ENCODE results near the gene SCRN2. TPM values are rescaled to one million over a fixed set of nuclear protein-coding genes. Genes with fewer than 3 reads are reported as not detected.

The SCRN2 gene
- total RNA-seq, 1 donor from 2014 or later: 25.4 TPM

DNA sequence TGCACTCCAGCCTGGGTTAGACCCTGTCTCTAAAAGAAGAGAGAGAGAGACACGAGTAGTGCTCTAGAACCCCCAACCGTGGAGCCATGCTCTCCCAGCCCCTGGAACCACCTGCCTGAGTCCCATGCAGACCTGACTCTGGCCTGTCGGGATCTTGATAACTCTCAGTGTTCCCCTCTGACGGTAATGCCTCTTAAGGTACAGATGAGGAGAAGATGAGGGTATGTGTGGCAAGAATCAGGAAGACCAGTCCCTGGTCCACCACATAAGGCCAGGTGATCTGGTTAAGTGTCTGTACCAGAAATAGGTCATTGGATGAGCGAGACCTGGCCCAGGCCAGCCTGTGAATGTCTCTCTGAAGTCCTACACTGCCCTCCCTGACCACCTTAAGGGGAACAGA lies 37.9 kb downstream of the SCRN2 start:
- TF ChIP-seq, protein P1, sequence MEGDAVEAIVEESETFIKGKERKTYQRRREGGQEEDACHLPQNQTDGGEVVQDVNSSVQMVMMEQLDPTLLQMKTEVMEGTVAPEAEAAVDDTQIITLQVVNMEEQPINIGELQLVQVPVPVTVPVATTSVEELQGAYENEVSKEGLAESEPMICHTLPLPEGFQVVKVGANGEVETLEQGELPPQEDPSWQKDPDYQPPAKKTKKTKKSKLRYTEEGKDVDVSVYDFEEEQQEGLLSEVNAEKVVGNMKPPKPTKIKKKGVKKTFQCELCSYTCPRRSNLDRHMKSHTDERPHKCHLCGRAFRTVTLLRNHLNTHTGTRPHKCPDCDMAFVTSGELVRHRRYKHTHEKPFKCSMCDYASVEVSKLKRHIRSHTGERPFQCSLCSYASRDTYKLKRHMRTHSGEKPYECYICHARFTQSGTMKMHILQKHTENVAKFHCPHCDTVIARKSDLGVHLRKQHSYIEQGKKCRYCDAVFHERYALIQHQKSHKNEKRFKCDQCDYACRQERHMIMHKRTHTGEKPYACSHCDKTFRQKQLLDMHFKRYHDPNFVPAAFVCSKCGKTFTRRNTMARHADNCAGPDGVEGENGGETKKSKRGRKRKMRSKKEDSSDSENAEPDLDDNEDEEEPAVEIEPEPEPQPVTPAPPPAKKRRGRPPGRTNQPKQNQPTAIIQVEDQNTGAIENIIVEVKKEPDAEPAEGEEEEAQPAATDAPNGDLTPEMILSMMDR (IDR thresholded peaks at IDR 0.05): no peak
- DNase-seq (ENCODE audit: extremely low spot score, unreplicated experiment): no peak
- Mint-ChIP-seq H3K27me3 (ENCODE audit: unreplicated experiment) (peaks cover 15% of the 10 kb centered on the region), H3K4me1 (ENCODE audit: unreplicated experiment) (no peaks in the 10 kb centered on the region), H3K36me3 (ENCODE audit: unreplicated experiment) (peaks cover 10% of the 10 kb centered on the region), H3K27ac (ENCODE audit: unreplicated experiment) (no peak overlapping the region), H3K4me3 (ENCODE audit: unreplicated experiment) (no peak overlapping the region), H3K9me3 (ENCODE audit: unreplicated experiment) (no peaks in the 10 kb centered on the region)

DNA sequence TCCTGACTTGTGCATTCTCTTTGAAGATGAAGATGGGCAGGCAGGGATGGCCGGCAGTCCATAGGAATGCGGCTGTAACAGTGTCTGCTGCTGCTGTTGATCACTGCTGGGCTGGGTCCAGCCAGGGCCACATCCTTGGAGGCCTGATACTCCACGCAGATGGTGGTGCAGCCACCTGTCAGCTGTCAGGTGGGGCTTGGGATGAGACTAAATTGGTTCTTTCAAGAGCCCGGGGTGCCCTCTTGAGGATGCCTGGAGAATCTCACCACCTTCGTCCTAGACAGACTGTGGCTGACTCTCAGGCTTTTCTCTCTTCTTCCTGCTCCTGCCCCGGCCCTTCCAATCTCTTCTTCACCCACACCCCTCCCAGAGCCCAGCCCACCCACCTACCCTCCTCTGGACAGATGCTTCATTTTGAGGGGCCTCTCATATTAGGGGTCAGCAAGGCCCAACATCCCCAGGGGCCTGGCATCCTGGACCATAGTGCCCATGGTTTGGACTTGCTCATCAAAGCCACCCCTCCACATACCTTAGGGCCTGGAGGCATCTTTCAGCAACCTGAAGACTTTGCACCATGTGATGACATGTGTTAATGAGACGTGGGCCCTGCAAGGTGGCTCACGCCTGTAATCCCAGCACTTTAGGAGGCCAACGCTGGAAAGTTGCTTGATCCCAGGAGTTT lies 38.6 kb downstream of the SCRN2 start:
- Mint-ChIP-seq H3K36me3 (ENCODE audit: unreplicated experiment) (peaks cover 5% of the 10 kb centered on the region), H3K9me3 (ENCODE audit: unreplicated experiment) (no peaks in the 10 kb centered on the region), H3K27me3 (ENCODE audit: unreplicated experiment) (peaks cover 21% of the 10 kb centered on the region), H3K4me3 (ENCODE audit: unreplicated experiment) (no peak overlapping the region), H3K27ac (ENCODE audit: unreplicated experiment) (no peak overlapping the region), H3K4me1 (ENCODE audit: unreplicated experiment) (no peaks in the 10 kb centered on the region)
- DNase-seq (ENCODE audit: extremely low spot score, unreplicated experiment): no peak
- TF ChIP-seq, protein P1 (IDR thresholded peaks at IDR 0.05): peak; percentile 70

DNA sequence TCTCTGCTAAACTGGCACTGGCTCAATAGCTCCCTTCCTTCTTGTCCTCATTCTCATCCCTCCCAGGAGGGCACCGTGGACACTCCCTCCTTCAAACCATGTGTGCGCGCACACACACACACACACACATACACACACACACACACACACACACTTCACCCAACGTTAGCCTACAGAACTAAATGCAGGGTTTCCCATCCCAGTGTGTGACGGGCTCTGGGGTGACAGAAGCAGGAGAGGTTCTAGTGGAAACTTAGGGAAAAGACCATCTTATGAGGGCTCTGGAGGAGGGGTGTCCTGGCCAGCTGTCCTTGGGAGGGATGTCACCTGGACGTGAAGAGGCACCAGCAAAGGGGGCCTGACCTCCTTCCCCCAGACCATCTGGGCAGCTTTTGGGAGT lies 39.2 kb downstream of the SCRN2 start:
- H3K36me3 Mint-ChIP-seq (ENCODE audit: unreplicated experiment): peaks cover under 1% of the 10 kb centered on the region
- H3K9me3 Mint-ChIP-seq (ENCODE audit: unreplicated experiment): no peaks in the 10 kb centered on the region
- no peak overlapping the region for H3K27ac Mint-ChIP-seq (ENCODE audit: unreplicated experiment)
- no peaks in the 10 kb centered on the region for H3K4me1 Mint-ChIP-seq (ENCODE audit: unreplicated experiment)
- TF ChIP-seq, protein P1 (IDR thresholded peaks at IDR 0.05): no peak
- no peak for DNase-seq (ENCODE audit: extremely low spot score, unreplicated experiment)
- H3K4me3 Mint-ChIP-seq (ENCODE audit: unreplicated experiment): no peak overlapping the region
- peaks cover 23% of the 10 kb centered on the region for H3K27me3 Mint-ChIP-seq (ENCODE audit: unreplicated experiment)

DNA sequence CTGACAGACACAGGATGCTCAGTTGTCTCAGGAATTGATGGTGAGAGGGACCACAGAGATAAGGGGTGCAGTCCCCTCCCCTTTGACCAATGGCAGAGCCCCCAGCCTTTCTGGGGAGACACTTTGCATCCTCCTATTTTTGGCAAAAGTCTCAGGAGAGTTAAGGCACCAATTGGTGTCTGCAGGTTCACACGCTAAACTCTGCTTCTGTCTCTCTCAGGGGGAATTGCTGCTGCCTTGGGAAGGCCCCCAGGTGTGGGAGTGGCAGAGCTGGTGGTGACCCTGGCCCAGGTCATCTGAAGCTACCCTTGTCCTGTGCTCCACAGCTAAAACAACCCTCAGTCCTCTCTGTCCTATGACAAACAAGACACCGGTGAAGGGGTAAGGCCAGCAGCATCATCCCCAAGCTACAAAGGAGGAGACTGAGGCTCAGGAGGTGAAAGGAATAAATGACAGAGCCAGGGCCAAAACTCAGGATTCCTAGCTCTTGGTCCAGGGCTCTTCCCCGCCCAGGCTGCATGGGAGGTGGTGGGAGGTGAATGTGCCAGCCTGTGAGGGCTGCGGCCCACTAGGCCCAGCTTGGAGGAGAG lies 39.8 kb downstream of the SCRN2 start:
- no peak for DNase-seq (ENCODE audit: extremely low spot score, unreplicated experiment)
- TF ChIP-seq, protein P1 (IDR thresholded peaks at IDR 0.05): no peak
- H3K4me3 Mint-ChIP-seq (ENCODE audit: unreplicated experiment): no peak overlapping the region
- no peaks in the 10 kb centered on the region for H3K9me3 Mint-ChIP-seq (ENCODE audit: unreplicated experiment)
- H3K27ac Mint-ChIP-seq (ENCODE audit: unreplicated experiment): no peak overlapping the region
- H3K4me1 Mint-ChIP-seq (ENCODE audit: unreplicated experiment): no peaks in the 10 kb centered on the region
- no peaks in the 10 kb centered on the region for H3K36me3 Mint-ChIP-seq (ENCODE audit: unreplicated experiment)
- peaks cover 23% of the 10 kb centered on the region for H3K27me3 Mint-ChIP-seq (ENCODE audit: unreplicated experiment)

DNA sequence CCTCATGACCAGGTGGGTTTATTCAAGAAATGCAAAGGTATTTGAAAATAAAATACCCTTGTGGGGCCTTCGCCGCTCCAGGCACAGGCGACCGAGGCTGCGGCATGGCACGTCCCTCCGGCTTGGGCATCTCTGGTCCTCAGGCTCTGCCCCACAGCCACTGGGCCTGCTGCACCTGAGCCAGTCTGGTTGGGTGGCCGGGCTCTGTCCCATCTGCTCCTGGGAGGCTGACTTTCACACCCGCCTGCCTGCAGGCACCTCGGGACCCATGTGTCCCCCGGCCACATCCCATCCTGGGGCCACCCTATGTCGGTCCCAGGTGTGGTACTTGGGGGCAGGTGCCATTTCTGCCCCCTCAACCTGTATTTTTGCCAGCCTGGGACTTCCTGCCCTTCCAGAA lies 40.4 kb downstream of the SCRN2 start:
- no peaks in the 10 kb centered on the region for H3K4me1 Mint-ChIP-seq (ENCODE audit: unreplicated experiment)
- H3K9me3 Mint-ChIP-seq (ENCODE audit: unreplicated experiment): no peaks in the 10 kb centered on the region
- TF ChIP-seq, protein P1 (IDR thresholded peaks at IDR 0.05): no peak
- no peak overlapping the region for H3K4me3 Mint-ChIP-seq (ENCODE audit: unreplicated experiment)
- H3K27ac Mint-ChIP-seq (ENCODE audit: unreplicated experiment): no peak overlapping the region
- no peaks in the 10 kb centered on the region for H3K36me3 Mint-ChIP-seq (ENCODE audit: unreplicated experiment)
- peaks cover 29% of the 10 kb centered on the region for H3K27me3 Mint-ChIP-seq (ENCODE audit: unreplicated experiment)
- no peak for DNase-seq (ENCODE audit: extremely low spot score, unreplicated experiment)

Measured in osteocyte (in vitro differentiated cells).